Esophagus muscularis mucosa (tissue), 4 donors: ENCODE data around the gene DDA1. TPM values are rescaled to one million over a fixed set of nuclear protein-coding genes. Genes with fewer than 3 reads are reported as not detected.

ENCODE experiments used
- DNase-seq: peaks from one replicate; pipeline ENCODE4 v3.0.0-alpha.2; 2017; ENCODE audit errors: extremely low spot score
- H3K27ac ChIP-seq, 4 donors: fragments of 200-600 bp; sonication (generic); replicated peaks in 1 of 4; 1 replicate in 3 of 4; 2 replicates in 1 of 4; pipeline ENCODE4 v1.5.1; 2016 to 2019; ENCODE audit warnings: mild to moderate bottlenecking in 1 of 4
- H3K27me3 ChIP-seq, 4 donors: fragments of 200-600 bp; sonication (generic); one replicate each; pipeline versions ENCODE4 v1.5.1 to v1.6.0; 2016 to 2019
- H3K36me3 ChIP-seq, 4 donors: fragments of 200-600 bp; sonication (generic); one replicate each; pipeline ENCODE4 v1.5.1; 2016 to 2019
- H3K4me1 ChIP-seq, 4 donors: fragments of 200-600 bp; sonication (generic); one replicate each; pipeline ENCODE4 v1.5.1; 2016 to 2019
- H3K4me3 ChIP-seq, 4 donors: fragments of 200-600 bp; sonication (generic); 1 replicate in 2 of 4; 2 replicates in 2 of 4; pipeline ENCODE4 v1.5.1; 2016 to 2019; ENCODE audit warnings: mild to moderate bottlenecking in 4 of 4, moderate library complexity in 1 of 4
- H3K9me3 ChIP-seq, 4 donors: fragments of 200-600 bp; sonication (generic); 1 replicate in 3 of 4; 2 replicates in 1 of 4; pipeline ENCODE4 v1.5.1; 2016 to 2019
- CTCF ChIP-seq, 3 experiments: fragments of 200-600 bp in 2 of 3; fragments of 450-650 bp in 1 of 3; sonication (generic) in 2 of 3; IDR thresholded peaks; one replicate each; pipeline ENCODE4 v1.5.1; 2017 to 2019; ENCODE audit warnings: antibody characterized with exemption in 3 of 3, mild to moderate bottlenecking in 2 of 3, moderate library complexity in 1 of 3
- EP300 ChIP-seq: sonication (generic); formaldehyde crosslinking; IDR thresholded peaks from one replicate; pipeline ENCODE4 v1.6.1; 2017; ENCODE audit warnings: antibody characterized with exemption
- POLR2A ChIP-seq: fragments of 450-650 bp; IDR thresholded peaks from one replicate; pipeline ENCODE4 v1.6.1; 2017; ENCODE audit warnings: antibody characterized with exemption, moderate library complexity, mild to moderate bottlenecking, low read depth
- POLR2AphosphoS5 ChIP-seq, 2 donors: sonication (generic); formaldehyde crosslinking; IDR thresholded peaks; one replicate each; pipeline ENCODE4 v1.6.1; 2017; ENCODE audit warnings: antibody characterized with exemption in 2 of 2
- WGBS: methylation state at CpG from one replicate; pipeline ENCODE4 v1.1.5; 2018; 5-methylcytosine and 5-hydroxymethylcytosine counted together
- intact Hi-C: fragments of 100-400 bp; cut with DNase I; formaldehyde crosslinking; loops from one replicate; pipeline ENCODE4 v1.15.1; 2023
- total RNA-seq, 4 donors: library from RNA; depleted of rRNA; stranded (reverse); fragments of >200 nt; gene quantifications; one replicate each; pipeline versions ENCODE4 v1.1.0 to v1.2.1, GENCODE V29; 2016

DDA1 gene
- total RNA-seq, 4 donors from 2014 or later: 12.0 to 25.4 (median 20.9) TPM

- H3K9me3 ChIP-seq: no peaks in the 10 kb centered on the region
- DNase-seq: no peak
- H3K27ac ChIP-seq: no peak overlapping the region
- intact Hi-C loops: no loop called here
- WGBS: 94% methylated on average over 9 of the region's 28 CpGs
- TF ChIP-seq CTCF (IDR thresholded peaks at IDR 0.05): no peak
- H3K36me3 ChIP-seq: peaks cover 20 to 48% (median 36%) of the 10 kb centered on the region in 4 donors
- no peak overlapping the region for H3K4me3 ChIP-seq
- H3K4me1 ChIP-seq: peaks cover 6 to 65% (median 58%) of the 10 kb centered on the region in 4 donors
- H3K27me3 ChIP-seq: peaks cover 0 to 14% (median 2%) of the 10 kb centered on the region in 4 donors
Measured at GRCh38 chr19:17324357-17325114, 15.2 kb downstream of the DDA1 start.

GRCh38 chr19:17325133-17325532 lies 15.8 kb downstream of the DDA1 start:
- peaks cover 14 to 47% (median 32%) of the 10 kb centered on the region in 4 donors for H3K36me3 ChIP-seq
- WGBS: 100% methylated on average over 10 of the region's 20 CpGs

GRCh38 chr19:17325881-17326594 lies 16.7 kb downstream of the DDA1 start:
- Histone ChIP-seq H3K27me3 (peaks cover 0 to 29% (median 2%) of the 10 kb centered on the region in 4 donors), H3K4me3 (no peak overlapping the region), H3K9me3 (no peaks in the 10 kb centered on the region), H3K4me1 (peaks cover 6 to 68% (median 59%) of the 10 kb centered on the region in 4 donors), H3K27ac (peak overlapping the region in 1 of 4 donors; percentile 36), H3K36me3 (peaks cover 7 to 47% (median 27%) of the 10 kb centered on the region in 4 donors)
- TF ChIP-seq POLR2A: no peak
- no peak for TF ChIP-seq EP300
- no peak for TF ChIP-seq CTCF (IDR thresholded peaks at IDR 0.05)
- no peak for TF ChIP-seq POLR2AphosphoS5 (IDR thresholded peaks at IDR 0.05)
- 74% methylated on average over 17 of the region's 17 CpGs for WGBS
- no peak for DNase-seq
- intact Hi-C loops: no loop called here

More at GRCh38 chr19:17325133-17325532, 15.8 kb downstream of the DDA1 start:
- no peak overlapping the region for H3K4me3 ChIP-seq
- peaks cover 0 to 20% (median 2%) of the 10 kb centered on the region in 4 donors for H3K27me3 ChIP-seq
- intact Hi-C loops: no loop called here
- H3K9me3 ChIP-seq: no peaks in the 10 kb centered on the region
- H3K27ac ChIP-seq: no peak overlapping the region
- DNase-seq: no peak
- TF ChIP-seq POLR2A: no peak
- no peak for TF ChIP-seq CTCF (IDR thresholded peaks at IDR 0.05)
- H3K4me1 ChIP-seq: peaks cover 6 to 68% (median 59%) of the 10 kb centered on the region in 4 donors

GRCh38 chr19:17326595-17326966 lies 17.2 kb downstream of the DDA1 start:
- peaks cover 2 to 44% (median 25%) of the 10 kb centered on the region in 4 donors for H3K36me3 ChIP-seq
- 79% methylated on average over 9 of the region's 11 CpGs for WGBS

More at GRCh38 chr19:17326595-17326966, 17.2 kb downstream of the DDA1 start:
- peak overlapping the region in 1 of 4 donors; percentile 36 for H3K27ac ChIP-seq
- H3K4me1 ChIP-seq: peaks cover 6 to 68% (median 59%) of the 10 kb centered on the region in 4 donors
- H3K9me3 ChIP-seq: no peaks in the 10 kb centered on the region
- intact Hi-C loops: no loop called here
- TF ChIP-seq POLR2AphosphoS5 (IDR thresholded peaks at IDR 0.05): no peak
- no peak for TF ChIP-seq EP300
- no peak for TF ChIP-seq CTCF (IDR thresholded peaks at IDR 0.05)
- no peak for TF ChIP-seq POLR2A
- DNase-seq: no peak
- no peak overlapping the region for H3K4me3 ChIP-seq
- peaks cover 0 to 33% (median 2%) of the 10 kb centered on the region in 4 donors for H3K27me3 ChIP-seq
